Muscle of leg (tissue), 11 donors: ENCODE measurements around the gene TAC3. TPM values are rescaled to one million over a fixed set of nuclear protein-coding genes. Genes with fewer than 3 reads are reported as not detected.
"Not testable (repeated sequence)": the region's sequence is repeated elsewhere in the genome, so short reads cannot be mapped to it uniquely, and the experiment has no call there.

Experiments used
- DNase-seq: peaks from one replicate; pipeline ENCODE4 v3.0.0; 2013
- H3K27ac ChIP-seq: one replicate; pipeline ENCODE4 v1.5.1; 2013; ENCODE audit warnings: mild to moderate bottlenecking, low read length, control low read depth
- H3K27me3 ChIP-seq: one replicate; pipeline ENCODE4 v1.6.1; 2013; ENCODE audit warnings: low read length; ENCODE audit not compliant: control insufficient read depth, insufficient read depth
- H3K36me3 ChIP-seq: one replicate; pipeline ENCODE4 v1.6.1; 2013; ENCODE audit warnings: low read length; ENCODE audit not compliant: control insufficient read depth, insufficient read depth
- H3K4me1 ChIP-seq: one replicate; pipeline ENCODE4 v1.6.1; 2013; ENCODE audit warnings: low read length; ENCODE audit not compliant: control insufficient read depth, insufficient read depth
- H3K4me3 ChIP-seq: one replicate; pipeline ENCODE4 v1.5.1; 2013; ENCODE audit warnings: low read length, control low read depth
- H3K9me3 ChIP-seq: replicated peaks from 2 replicates; pipeline ENCODE4 v1.6.1; 2013; ENCODE audit warnings: low read depth, low read length; ENCODE audit not compliant: control insufficient read depth
- WGBS: methylation state at CpG from one replicate; pipeline ENCODE4 v1.1.5; 2013; ENCODE audit warnings: missing lambda C conversion rate; ENCODE audit not compliant: insufficient coverage; 5-methylcytosine and 5-hydroxymethylcytosine counted together
- polyA plus RNA-seq, 8 donors: library from polyadenylated mRNA; unstranded; fragments of 120-200 nt; gene quantifications; one replicate each; pipeline versions ENCODE4 v1.2.1 to v1.2.3, GENCODE V29; 2013; ENCODE audit warnings: inconsistent platforms in 1 of 8, low replicate concordance in 1 of 8; ENCODE audit not compliant: insufficient read length in 8 of 8, insufficient read depth in 1 of 8
- total RNA-seq: library from RNA; stranded (reverse); fragments of 120-200 nt; gene quantifications from one replicate; pipeline ENCODE4 v1.2.4, GENCODE V29; 2013

Gene TAC3
- total and polyA plus RNA-seq, 9 donors: 0.09 to 0.71 (median 0.39) TPM; not detected in 6

GRCh38 chr12:57019983-57020719 is 3.8 kb upstream of the TAC3 start:
- no peak for DNase-seq
- no peak overlapping the region for H3K4me3 ChIP-seq
- WGBS: no CpG with 5 or more reads among the region's 9 CpGs

GRCh38 chr12:57018906-57019305 is 2.6 kb upstream of the TAC3 start:
- 100% methylated on average over 1 of the region's 1 CpG for WGBS
- H3K27ac ChIP-seq: no peak overlapping the region

More at GRCh38 chr12:57019983-57020719, 3.8 kb upstream of the TAC3 start:
- Histone ChIP-seq H3K27ac (no peak overlapping the region), H3K27me3 (peaks cover 12% of the 10 kb centered on the region), H3K36me3 (no peaks in the 10 kb centered on the region), H3K4me1 (no peaks in the 10 kb centered on the region), H3K9me3 (no peaks in the 10 kb centered on the region)

GRCh38 chr12:57018353-57018752 is 2.0 kb upstream of the TAC3 start:
- H3K4me3 ChIP-seq, H3K27ac ChIP-seq, H3K9me3 ChIP-seq, H3K36me3 ChIP-seq, H3K4me1 ChIP-seq, DNase-seq: not testable (repeated sequence)
- 52% methylated on average over 2 of the region's 5 CpGs for WGBS
- H3K27me3 ChIP-seq: peaks cover 25% of the 10 kb centered on the region

More at GRCh38 chr12:57018906-57019305, 2.6 kb upstream of the TAC3 start:
- DNase-seq: peak; percentile 36
- Histone ChIP-seq H3K4me3 (no peak overlapping the region), H3K36me3 (no peaks in the 10 kb centered on the region), H3K4me1 (no peaks in the 10 kb centered on the region), H3K27me3 (peaks cover 19% of the 10 kb centered on the region), H3K9me3 (no peaks in the 10 kb centered on the region)

GRCh38 chr12:57012600-57013465 is 3.5 kb downstream of the TAC3 start:
- WGBS: 33% methylated on average over 1 of the region's 7 CpGs
- no peaks in the 10 kb centered on the region for H3K36me3 ChIP-seq
- no peak overlapping the region for H3K4me3 ChIP-seq
- peaks cover 3% of the 10 kb centered on the region for H3K4me1 ChIP-seq
- DNase-seq: no peak
- no peaks in the 10 kb centered on the region for H3K9me3 ChIP-seq
- H3K27me3 ChIP-seq: peaks cover 31% of the 10 kb centered on the region
- no peak overlapping the region for H3K27ac ChIP-seq

- Histone ChIP-seq H3K9me3 (no peaks in the 10 kb centered on the region), H3K36me3 (no peaks in the 10 kb centered on the region), H3K4me1 (peaks cover 5% of the 10 kb centered on the region), H3K27me3 (peaks cover 31% of the 10 kb centered on the region), H3K27ac (no peak overlapping the region), H3K4me3 (no peak overlapping the region)
- no peak for DNase-seq
- 40% methylated on average over 2 of the region's 12 CpGs for WGBS
Observed at GRCh38 chr12:57011438-57012424, 4.6 kb downstream of the TAC3 start.

- Histone ChIP-seq H3K4me1 (peaks cover 10% of the 10 kb centered on the region), H3K4me3 (no peak overlapping the region), H3K27me3 (peaks cover 24% of the 10 kb centered on the region), H3K9me3 (no peaks in the 10 kb centered on the region), H3K27ac (no peak overlapping the region), H3K36me3 (no peaks in the 10 kb centered on the region)
- DNase-seq: no peak
- WGBS: no CpG with 5 or more reads among the region's 4 CpGs
Observed at GRCh38 chr12:57010627-57011247, 5.6 kb downstream of the TAC3 start.

- no peaks in the 10 kb centered on the region for H3K36me3 ChIP-seq
- H3K4me3 ChIP-seq: no peak overlapping the region
- WGBS: 100% methylated on average over 1 of the region's 5 CpGs
- H3K27me3 ChIP-seq: peaks cover 21% of the 10 kb centered on the region
- no peak for DNase-seq
- H3K4me1 ChIP-seq: peaks cover 12% of the 10 kb centered on the region
- no peaks in the 10 kb centered on the region for H3K9me3 ChIP-seq
- no peak overlapping the region for H3K27ac ChIP-seq
Observed at GRCh38 chr12:57009949-57010626, 6.2 kb downstream of the TAC3 start.

GRCh38 chr12:57008178-57008577 is 8.2 kb downstream of the TAC3 start:
- no peak overlapping the region for H3K4me3 ChIP-seq
- no peak overlapping the region for H3K27ac ChIP-seq
- H3K27me3 ChIP-seq: peaks cover 6% of the 10 kb centered on the region
- H3K4me1 ChIP-seq: peaks cover 12% of the 10 kb centered on the region
- DNase-seq: peak; percentile 79
- peaks cover 18% of the 10 kb centered on the region for H3K36me3 ChIP-seq
- no peaks in the 10 kb centered on the region for H3K9me3 ChIP-seq

GRCh38 chr12:57006809-57007475 is 9.4 kb downstream of the TAC3 start:
- no peak overlapping the region for H3K27ac ChIP-seq
- no peaks in the 10 kb centered on the region for H3K9me3 ChIP-seq
- no peak for DNase-seq
- H3K36me3 ChIP-seq: peaks cover 30% of the 10 kb centered on the region
- H3K4me1 ChIP-seq: peaks cover 12% of the 10 kb centered on the region
- WGBS: 70% methylated on average over 6 of the region's 10 CpGs
- peak overlapping the region; percentile 44 for H3K4me3 ChIP-seq
- H3K27me3 ChIP-seq: no peaks in the 10 kb centered on the region
